Kidney epithelial cell (primary cell): Measurements from ENCODE around the gene BMAL2. TPM values are rescaled to one million over a fixed set of nuclear protein-coding genes. Genes with fewer than 3 reads are reported as not detected.
A peak's percentile ranks its signal among the peaks of the same experiment; 100 is the strongest.

Source experiments
- DNase-seq: peaks from one replicate; pipeline ENCODE4 v3.0.0-alpha.2; 2010; ENCODE audit warnings: low read depth
- H3K27me3 ChIP-seq: 2 replicates; pipeline ENCODE4 v1.6.0; 2011; ENCODE audit warnings: low read length; ENCODE audit not compliant: control insufficient read depth, insufficient read depth
- H3K36me3 ChIP-seq: 2 replicates; pipeline ENCODE4 v1.5.1; 2011; ENCODE audit warnings: low read length; ENCODE audit not compliant: control insufficient read depth, insufficient read depth
- H3K4me3 ChIP-seq: 2 replicates; pipeline ENCODE4 v1.5.1; 2011; ENCODE audit warnings: low read depth, mild to moderate bottlenecking, control low read depth, low read length
- CTCF ChIP-seq: IDR thresholded peaks from 2 replicates; pipeline ENCODE4 v1.5.1; 2011; ENCODE audit warnings: mild to moderate bottlenecking, moderate library complexity, low read length, control low read depth, inconsistent platforms; ENCODE audit not compliant: insufficient read depth, poor library complexity, severe bottlenecking
- total RNA-seq: library from RNA; depleted of rRNA; stranded (reverse); fragments of >200 nt; gene quantifications from 2 replicates; pipeline ENCODE4 v1.2.3, GENCODE V29; 2015

Gene BMAL2
- total RNA-seq, 1 donor from 2014 or later: 28.4 TPM

- no peak for DNase-seq
- Histone ChIP-seq H3K4me3 (no peak overlapping the region), H3K36me3 (no peaks in the 10 kb centered on the region), H3K27me3 (no peaks in the 10 kb centered on the region)
- no peak for TF ChIP-seq CTCF
These were observed 1.8 kb upstream of the BMAL2 start for GRCh38 chr12:27330846-27331245.

GRCh38 chr12:27331291-27331926 lies 1.2 kb upstream of the BMAL2 start:
- Histone ChIP-seq H3K4me3 (no peak overlapping the region), H3K36me3 (no peaks in the 10 kb centered on the region), H3K27me3 (no peaks in the 10 kb centered on the region)
- TF ChIP-seq CTCF: no peak
- peak; percentile 99 for DNase-seq

GRCh38 chr12:27331927-27332324 lies 710 bp upstream of the BMAL2 start:
- no peak for TF ChIP-seq CTCF
- no peak for DNase-seq
- Histone ChIP-seq H3K36me3 (no peaks in the 10 kb centered on the region), H3K4me3 (no peak overlapping the region), H3K27me3 (no peaks in the 10 kb centered on the region)

GRCh38 chr12:27332407-27332713 lies 276 bp upstream of the BMAL2 start:
- Histone ChIP-seq H3K36me3 (no peaks in the 10 kb centered on the region), H3K27me3 (no peaks in the 10 kb centered on the region), H3K4me3 (peak overlapping the region; percentile 81)
- no peak for TF ChIP-seq CTCF
- no peak for DNase-seq

GRCh38 chr12:27333403-27334009 lies 870 bp downstream of the BMAL2 start:
- Histone ChIP-seq H3K36me3 (no peaks in the 10 kb centered on the region), H3K4me3 (peak overlapping the region; percentile 81), H3K27me3 (no peaks in the 10 kb centered on the region)
- TF ChIP-seq CTCF: no peak
- DNase-seq: no peak
